Upper lobe of left lung (tissue), 4 donors: Measurements from ENCODE around the gene MAEA.

Source experiments
- CTCF ChIP-seq, 6 experiments: fragments of 450-650 bp in 4 of 6; fragments of 200-600 bp in 2 of 6; sonication (generic) in 2 of 6; IDR thresholded peaks; one replicate each; pipeline ENCODE4 v1.5.1; 2016 to 2019; ENCODE audit warnings: antibody characterized with exemption in 6 of 6
- EP300 ChIP-seq, 4 donors: sonication (generic); formaldehyde crosslinking; IDR thresholded peaks; one replicate each; pipeline ENCODE4 v1.5.1; 2017; ENCODE audit warnings: antibody characterized with exemption in 4 of 4, control low read depth in 2 of 4
- POLR2AphosphoS5 ChIP-seq, 2 donors: sonication (generic); formaldehyde crosslinking; IDR thresholded peaks; one replicate each; pipeline ENCODE4 v1.5.1; 2017; ENCODE audit warnings: antibody characterized with exemption in 2 of 2

- TF ChIP-seq CTCF (IDR thresholded peaks at IDR 0.05), result no peak
- TF ChIP-seq POLR2AphosphoS5 (IDR thresholded peaks at IDR 0.05), result no peak
- TF ChIP-seq EP300 (IDR thresholded peaks at IDR 0.05), result no peak
Measured at GRCh38 chr4:1293531-1293941, 3.8 kb downstream of the MAEA start.
